Right lobe of liver (tissue), 4 donors: ENCODE measurements around the gene DOLK.

Source experiments
- CTCF ChIP-seq, 4 donors: fragments of 200-600 bp in 3 of 4; fragments of 450-650 bp in 1 of 4; IDR thresholded peaks; one replicate each; pipeline versions ENCODE4 v1.5.1 to v1.8.0; 2016 to 2022; ENCODE audit warnings: antibody characterized with exemption in 4 of 4, mild to moderate bottlenecking in 2 of 4
- POLR2A ChIP-seq: fragments of 450-650 bp; IDR thresholded peaks from one replicate; pipeline ENCODE4 v1.6.1; 2017; ENCODE audit warnings: antibody characterized with exemption, mild to moderate bottlenecking
- donor health status: DM: no; HTN: no; CAD: no.
- donor health status: DM: no; HTN: no; CAD: no.
- donor health status: DM: no; HTN: yes; CAD: no.

GRCh38 chr9:128946571-128947276 is 679 bp downstream of the DOLK start:
- TF ChIP-seq CTCF (IDR thresholded peaks at IDR 0.05) (no peak), POLR2A (no peak)
